Measurements from ENCODE around the gene SPATA13.
A peak's percentile ranks its signal among the peaks of the same experiment; 100 is the strongest.

Gene SPATA13

DNA sequence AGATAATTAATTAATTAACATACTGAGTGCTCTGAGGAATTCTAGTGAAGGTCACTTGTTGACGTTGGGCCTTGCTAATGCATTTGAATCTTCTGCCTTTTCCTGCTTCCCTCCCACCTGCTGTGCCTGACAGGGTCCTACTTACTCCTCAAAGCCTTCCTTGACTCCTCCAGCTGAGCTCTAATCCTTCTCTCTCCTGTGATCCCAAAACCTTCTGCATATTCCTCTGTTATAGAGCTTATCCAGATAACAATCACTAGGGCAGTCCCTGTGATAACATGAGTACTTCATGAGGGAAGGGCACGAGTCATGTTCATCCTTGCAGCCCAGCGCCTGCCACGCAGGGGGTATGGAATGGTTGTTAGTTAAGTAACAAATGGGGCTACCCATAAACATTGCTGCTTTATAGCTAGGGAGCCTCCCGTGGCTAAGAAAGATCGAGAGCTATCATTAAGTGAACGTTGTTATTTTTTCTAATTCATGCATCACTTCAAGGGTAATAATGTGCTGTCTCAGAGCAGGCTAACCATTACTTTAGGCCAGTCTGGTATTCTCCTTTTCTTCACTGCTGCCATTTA, 19.1 kb upstream of the SPATA13 start:
- no peak for DNase-seq (ENCODE audit: low spot score)

DNA sequence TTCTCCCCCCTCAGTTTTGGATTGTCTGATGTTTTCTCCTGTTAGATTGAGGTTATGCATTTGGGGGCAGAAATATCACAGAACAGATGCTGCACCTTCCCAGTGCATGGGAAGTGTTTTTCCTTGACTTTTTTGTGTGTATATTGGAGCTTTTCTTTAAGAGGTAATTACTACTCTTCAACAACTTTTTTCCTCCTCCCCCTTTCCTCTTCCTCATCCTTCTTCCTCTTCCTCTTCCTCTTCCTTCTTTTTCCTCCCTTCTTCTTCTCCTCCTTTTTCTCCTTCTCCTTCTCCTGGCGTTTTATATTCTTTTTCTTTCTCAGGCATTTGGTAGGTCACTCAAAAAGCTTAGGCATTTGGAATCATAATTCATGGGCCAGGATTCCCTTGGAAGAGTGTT, 18.1 kb upstream of the SPATA13 start:
- DNase-seq (ENCODE audit: low spot score): no peak

DNA sequence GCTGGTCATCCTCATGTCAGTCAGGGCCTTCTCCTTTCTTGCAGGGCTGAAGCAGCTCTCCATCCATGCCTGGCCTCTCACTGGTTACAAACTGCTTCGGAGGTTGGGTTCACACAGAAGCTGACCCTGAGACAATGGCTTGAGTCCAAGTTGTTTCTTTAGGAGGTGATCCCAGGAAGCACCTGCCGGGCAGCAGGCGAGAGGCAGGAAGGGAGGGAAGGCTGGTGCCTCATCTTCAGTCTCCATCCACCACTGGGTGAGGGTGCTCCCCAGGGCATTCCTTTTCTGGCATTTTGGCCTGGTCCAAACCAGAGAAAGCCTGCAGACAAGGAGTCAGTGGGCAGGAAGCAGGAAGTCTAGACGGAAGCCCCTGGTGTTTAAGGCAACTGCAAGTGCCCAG, 17.6 kb upstream of the SPATA13 start:
- DNase-seq (ENCODE audit: low spot score): no peak

DNA sequence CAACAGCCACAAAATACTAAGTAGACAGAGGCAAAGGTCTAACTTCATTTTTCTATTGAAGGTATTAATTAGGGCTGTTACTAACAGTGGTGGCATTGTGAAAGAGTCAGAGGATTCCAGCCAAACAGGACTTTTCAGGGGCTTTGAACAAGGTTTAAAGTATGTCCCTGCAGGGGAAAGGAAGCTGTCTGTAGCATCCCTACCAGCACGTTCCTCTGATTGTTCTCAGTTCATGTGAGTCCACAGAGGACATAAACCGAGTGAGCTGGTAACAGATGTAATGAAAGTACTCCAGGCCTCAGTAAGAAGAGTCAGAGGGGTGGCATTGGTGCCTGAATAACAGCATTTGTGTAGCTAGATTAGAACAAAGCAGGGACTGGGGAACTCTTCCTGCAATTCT, 15.3 kb upstream of the SPATA13 start:
- no peak for DNase-seq (ENCODE audit: low spot score)

DNA sequence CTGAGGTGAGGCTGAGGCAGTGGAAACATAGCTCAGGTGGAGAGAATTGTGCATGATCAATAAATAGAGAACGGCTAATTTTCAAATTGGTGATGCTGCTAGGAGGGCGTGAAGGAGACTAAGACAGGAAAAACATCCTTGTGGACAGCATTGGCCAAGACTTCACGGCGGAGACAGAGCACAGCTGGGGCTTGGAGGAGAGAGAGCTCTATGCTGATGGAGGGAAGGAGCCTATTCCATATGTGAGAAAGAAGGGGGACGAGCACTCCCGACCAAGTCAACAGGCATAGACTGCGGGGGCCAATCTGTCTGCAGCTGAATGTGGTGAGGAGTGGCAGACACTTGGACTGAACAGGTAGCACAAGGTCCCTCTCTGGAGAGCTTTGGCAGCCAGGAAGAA, 14.8 kb upstream of the SPATA13 start:
- no peak for DNase-seq (ENCODE audit: low spot score)

DNA sequence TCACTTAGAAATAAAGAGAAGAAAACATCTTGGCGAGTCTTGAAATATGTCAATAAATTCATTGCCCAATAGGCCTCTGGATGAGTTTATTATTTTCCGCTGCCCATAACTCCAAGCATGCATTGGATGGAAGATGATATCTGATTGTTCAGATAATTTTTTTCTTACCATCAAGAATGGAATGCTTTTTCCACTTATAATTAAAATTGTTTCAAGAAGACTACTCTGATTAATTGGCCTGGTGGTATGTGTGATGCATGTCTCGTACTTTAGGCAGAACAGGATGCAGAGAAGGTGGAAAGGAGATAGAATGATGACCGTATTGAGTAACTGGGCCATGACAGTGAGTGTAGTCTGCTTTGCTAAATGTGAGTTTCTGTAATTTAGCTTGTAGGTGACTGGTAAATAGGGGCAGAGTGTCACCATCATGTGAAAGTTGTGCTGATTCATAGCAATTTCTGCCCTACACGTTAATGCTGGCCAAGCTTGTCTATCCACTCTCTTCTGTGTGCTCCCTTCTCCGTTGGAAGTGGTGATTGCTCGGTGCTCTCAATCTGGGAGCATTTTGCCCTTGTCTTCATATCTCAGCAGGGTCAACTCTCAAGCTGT, 13.5 kb upstream of the SPATA13 start:
- DNase-seq (ENCODE audit: low spot score): peak; percentile 52

DNA sequence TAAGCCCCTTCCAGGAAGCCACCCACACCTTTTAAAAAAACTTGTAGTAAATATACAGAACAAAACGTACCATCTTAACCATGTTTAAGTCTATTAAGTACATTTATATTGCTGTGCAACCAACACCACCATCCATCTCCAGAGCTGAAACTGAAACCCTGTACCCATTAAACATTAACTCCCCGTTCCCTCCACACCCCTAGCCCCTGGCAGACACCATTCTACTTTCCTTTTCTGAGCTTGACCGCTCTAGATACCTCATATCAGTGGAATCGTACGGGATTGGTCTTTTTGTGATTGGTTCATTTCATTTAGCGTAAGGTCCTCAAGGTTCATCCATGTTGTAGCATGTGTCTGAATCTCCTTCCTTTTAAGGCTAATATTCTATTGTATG, 13.0 kb upstream of the SPATA13 start:
- DNase-seq (ENCODE audit: low spot score): peak; percentile 69

DNA sequence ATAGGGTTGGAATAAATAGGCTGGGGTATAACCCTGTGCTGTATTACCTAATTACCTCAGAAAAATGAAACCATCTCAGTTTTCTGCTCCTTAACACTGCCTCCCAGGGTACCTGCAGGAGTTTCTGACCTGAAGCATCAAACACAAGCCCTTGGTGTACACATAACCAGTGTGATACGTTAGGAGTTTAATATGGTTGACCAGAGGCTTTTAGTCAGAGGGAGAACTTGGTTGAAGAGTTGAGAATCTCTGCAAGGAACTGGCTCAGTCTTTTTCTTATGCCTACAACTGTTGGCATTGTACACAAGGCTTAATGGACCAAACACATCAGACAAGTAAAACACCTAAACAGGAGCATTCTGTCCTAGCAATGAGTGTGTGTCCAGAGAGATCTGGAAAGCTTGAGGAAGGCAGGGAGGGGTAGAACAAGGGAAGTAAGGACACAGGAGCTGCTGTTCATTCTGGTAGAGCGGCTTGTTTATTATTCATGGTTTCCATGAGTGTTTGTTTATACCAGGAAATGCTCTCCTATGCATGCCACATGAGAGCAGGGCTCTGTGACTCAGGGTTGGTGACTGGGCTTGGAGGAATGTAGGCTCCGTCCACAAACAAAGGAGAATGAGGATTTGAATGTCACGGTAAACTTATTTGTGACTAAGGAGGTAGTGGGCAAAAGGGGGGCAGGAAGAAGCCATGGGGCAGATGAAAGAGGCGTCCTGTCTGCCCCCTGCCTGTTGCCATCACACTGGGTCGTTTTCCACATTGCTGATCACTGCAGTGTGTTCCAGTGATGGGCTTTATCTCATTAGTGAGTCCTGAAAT, 11.9 kb upstream of the SPATA13 start:
- peak; percentile 99 for DNase-seq (ENCODE audit: low spot score)

DNA sequence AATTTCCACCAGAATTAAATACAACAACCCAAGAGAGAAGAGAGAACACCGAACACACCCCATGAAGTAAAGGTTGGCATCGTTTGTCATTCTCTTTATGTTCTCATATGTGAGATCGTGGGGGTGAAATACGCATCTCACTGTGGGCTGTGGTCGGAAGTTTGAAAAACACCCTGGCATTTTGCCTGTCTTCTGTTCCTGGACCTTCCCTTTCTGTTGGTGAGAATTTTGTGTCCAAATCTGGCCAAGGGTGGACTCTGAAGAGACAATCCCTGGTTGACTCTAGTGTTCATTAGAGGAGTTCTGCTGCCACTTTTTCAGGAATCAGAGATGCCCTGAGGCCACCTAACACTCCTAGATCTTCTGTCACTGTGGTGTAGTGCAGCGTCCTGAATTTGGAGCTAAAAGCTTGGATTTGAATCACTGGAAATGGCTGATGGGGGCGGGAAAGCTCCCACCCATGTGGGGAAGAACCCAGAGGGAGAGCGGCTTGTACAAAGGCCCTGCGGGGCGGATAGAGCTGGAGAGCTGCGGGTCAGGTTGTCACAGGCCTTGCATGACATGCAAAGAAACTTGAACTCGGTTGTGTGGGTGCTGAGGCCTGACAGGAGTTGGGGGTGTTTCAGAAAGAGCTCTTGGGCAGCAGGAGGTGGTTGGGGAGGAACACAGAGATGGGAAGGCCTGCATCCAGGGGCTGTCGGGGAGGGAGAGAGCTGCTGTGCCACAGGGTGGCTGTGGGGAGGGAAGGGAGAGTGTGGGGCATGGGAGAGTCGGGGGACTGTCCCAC, 11.1 kb upstream of the SPATA13 start:
- no peak for DNase-seq (ENCODE audit: low spot score)

DNA sequence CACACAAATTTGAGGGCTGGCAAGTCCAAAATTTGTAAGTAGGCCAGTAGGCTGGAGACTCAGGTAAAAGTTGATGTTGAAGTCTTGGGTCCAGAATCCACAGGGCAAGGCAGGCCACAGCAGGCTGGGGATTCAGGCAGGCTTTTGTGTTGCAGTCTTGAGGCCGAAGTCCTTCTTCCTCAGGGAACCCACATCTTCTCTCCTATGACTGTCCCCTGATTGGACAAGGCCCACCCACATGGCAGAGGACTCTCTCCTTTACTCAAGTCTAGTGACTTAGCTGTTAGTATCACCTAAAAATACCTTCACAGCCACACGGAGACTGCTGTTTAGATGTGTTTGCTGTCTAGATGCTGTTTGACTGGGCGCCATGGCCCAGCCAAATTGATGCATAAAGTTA, 9.9 kb upstream of the SPATA13 start:
- DNase-seq (ENCODE audit: low spot score): no peak

DNA sequence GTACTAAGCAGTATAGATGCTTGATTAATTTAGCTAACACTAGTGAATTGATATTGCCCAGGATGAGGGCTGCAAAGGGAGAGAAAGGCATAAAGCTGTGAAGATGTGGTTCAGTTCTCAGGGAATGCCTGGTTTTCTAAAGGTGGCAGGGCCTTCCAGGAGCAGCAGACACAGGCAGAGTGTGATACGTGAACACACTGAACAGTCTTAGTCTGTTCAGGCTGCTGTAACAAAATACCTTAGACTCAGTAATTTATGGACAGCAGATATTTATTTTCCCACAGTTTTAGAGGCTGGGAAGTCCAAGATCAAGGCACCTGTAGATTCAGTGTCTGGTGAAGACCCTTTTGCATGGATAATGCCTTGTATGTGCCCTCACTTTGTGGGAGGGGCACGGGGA, 8.7 kb upstream of the SPATA13 start:
- DNase-seq (ENCODE audit: low spot score): no peak

DNA sequence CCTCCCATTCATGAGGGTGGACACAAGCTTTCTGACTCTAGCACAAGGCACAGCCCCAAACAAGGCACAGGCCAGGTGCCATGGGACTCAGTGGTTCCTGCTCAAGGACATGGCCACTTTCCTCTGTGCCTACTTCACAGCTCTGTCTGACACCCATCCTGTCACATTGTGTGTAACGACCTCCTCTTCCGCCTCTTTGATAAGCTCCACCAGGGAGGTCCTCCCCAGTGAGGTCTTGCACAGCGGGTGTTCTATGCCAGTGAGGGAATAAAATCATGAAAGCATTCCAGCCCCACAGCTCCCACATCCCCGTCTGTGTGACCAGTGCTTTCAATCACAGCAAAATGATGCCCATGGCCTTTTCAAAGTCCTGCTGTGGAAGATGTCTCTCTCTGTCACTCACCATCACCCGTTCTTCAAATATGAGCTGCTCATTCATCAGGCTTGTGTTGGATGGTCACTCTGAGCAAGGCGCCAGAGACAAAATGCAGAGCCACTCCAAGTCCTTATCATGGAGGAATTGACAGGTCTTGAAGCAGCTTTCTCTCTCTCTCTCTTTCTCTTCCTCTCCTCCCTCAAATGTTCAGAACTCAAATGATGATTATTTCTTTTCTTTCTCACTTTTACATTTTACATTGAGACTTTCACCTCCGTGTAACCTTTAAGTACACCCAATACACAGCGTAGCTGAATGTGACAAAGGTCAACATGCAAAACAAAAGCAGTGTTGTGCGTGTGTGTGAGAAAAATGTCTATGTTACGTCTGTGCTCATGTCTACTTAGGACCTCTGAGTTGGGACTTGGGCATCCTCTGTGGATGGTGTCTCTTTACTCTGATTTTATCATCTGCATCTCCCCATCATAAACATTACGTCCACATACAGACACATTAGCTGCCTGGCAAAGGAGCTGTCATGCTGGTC, 8.0 kb upstream of the SPATA13 start:
- no peak for DNase-seq (ENCODE audit: low spot score)

DNA sequence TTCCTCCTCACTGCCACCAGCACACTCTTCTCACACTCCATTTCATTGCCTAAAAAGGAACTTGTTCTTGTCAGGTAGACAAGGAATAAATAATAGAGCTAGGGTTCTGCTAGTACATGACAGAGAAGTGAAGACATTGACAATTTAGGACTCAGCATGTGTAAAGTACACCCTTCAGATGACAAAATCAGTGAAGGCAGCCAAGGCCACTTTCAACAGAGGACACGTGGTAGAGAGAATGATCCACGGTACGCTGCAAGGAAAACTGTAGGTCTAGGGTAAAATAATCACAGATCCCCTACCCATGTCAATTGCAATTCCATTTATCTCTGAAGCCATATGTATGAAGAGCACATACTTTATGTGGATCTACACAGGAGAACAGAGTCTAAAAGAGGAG, 7.2 kb upstream of the SPATA13 start:
- no peak for DNase-seq (ENCODE audit: low spot score)

DNA sequence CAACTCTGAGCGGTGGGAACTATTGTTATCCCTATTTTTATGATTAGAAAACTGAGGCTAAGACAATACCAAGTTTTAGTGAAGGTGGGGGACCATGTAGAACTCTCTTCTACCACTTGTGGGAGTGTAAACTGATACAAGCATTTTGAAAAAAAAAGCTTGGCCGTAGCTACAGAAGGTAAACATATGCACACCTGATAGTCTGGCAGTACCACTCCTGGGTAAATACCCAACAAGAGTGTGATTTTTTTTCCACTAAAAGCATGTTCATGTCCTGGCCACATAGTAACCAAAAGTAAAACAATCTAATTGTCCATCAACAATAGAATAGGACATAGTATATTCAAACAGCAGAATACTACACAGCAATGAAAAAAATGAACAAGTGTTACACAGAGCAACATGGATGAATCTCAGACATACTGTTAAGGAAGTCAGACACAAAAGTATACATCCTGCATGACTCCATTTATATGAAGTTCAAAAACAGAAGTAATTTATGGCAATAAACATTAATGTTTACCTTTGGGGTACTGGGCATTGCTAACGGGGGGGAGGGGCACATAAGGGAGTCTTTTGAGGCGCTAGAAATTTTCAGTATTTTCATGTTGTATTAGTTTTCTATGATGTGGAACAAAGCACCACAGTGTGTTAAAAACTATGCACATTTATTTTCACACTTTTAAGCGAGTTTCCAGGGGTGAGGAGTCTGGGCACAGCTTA, 6.4 kb upstream of the SPATA13 start:
- no peak for DNase-seq (ENCODE audit: low spot score)

DNA sequence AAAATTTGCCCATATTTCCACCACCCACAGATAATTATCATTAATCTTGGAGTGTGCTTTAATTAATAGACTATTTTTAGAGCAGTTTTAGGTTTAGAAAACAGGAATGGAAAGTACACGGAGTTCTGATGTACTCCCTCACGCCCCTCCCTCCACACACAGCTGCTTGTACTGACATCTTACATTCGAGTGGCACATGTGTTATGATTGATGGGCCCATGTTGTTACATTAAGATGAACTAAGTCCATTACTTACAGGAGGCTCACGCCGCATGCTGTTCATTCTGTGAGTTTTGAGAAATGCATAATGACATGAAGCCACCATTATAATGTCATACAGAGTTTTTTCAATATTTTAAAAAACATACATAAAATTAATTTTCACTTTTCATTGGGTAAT, 1.2 kb upstream of the SPATA13 start:
- no peak for DNase-seq (ENCODE audit: low spot score)

DNA sequence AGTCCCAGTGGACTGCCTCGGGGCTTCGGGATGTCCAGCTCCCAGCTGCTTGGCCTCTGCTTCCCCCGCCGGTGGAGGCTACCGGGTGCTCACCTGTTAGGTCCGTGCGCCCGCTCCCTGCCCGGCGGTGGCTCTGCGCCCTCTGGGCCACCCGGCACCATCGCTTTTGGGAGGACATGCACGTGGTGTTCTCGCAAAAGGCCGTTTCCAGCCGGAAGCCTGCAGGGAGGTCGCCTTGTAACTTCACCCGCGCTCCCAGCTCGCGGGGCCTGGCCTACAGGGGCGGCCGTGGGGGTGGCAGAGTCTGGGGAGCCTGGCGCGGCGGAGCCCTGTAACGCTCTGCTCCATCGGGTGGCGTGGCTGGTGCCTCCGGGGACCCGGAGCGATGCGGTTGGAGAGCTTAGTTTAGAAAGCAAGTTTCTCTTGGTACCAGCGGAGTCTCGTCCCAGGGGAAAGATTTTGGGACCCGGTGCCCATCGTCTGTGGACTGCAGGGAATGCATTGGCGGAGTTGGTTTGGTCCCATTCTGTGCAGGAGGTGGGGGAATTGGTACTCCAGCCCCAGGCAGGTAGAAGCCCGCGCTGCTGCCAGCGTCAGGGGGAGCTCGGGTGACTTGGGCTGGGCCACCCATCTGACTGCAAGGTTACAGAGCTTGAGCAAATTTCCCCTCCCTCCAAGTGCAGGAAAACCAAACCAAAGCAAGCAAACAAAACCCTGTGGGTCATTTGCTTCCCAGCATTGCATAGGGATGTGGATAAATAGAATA, 673 bp downstream of the SPATA13 start:
- DNase-seq (ENCODE audit: low spot score): peak; percentile 28

DNA sequence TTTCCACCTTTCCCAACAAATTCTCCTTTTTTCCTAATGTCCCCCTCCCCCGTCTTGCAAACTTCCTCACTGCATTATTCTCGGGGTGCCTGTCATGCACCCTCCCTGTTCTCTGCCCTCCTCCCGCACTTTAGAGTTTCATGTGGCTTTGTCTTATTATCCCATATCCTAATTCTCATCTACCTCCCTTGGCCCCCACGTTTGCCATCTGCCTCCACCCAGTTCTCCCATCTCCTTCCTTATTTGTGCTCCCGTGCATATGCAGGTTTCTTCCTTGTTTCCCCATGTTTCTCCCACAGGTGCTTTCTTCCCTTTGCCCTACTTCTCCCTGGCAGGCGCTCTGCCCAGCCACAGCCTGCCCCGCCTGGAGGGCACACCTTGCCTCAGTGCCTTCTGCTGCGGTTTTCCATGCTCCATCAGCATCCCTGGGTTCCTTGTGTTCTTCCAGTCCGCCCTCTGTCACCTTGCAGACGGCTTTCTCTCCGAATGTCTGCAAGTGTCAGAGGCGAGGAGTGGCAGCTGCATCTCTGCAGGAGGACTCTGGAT, 1.5 kb downstream of the SPATA13 start:
- DNase-seq (ENCODE audit: low spot score): peak; percentile 48

DNA sequence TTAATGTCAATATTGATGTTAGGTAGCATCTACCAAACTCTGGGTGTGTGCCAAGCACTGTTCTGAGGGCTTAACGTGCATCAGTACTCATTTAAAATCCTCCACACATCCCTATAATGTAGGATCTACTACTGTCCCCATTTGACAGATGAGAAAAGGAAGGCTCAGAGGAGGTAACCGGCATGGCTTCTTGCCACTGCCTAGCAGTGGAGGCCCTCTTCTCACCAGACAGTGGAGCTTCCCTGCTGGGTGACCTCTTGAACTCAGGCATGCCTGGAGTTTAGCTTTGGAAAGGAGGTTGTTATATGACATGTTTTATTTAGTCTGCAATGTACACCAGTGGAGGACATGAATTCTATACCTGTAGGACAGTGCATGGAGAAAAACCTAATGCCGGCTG, 2.1 kb downstream of the SPATA13 start:
- DNase-seq (ENCODE audit: low spot score): no peak

DNA sequence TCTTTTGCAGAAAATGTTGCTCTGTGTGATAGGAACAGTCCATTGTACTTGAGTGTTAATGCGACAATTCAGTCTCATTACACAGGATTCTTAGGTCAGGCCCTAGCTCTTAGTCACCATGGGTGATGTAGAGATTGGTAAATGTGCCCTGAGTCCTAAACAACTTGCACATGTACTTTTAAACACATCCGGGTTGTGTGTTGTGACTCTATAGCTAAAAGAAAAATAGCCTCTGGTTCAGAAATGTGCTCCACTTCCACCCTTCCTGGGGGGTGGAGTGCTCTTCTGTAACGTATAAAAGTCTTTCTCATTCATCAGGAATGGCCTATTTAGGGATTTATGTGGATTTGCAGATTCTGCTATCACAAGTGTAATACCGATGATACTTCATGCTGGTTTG, 5.2 kb downstream of the SPATA13 start:
- peak; percentile 29 for DNase-seq (ENCODE audit: low spot score)

DNA sequence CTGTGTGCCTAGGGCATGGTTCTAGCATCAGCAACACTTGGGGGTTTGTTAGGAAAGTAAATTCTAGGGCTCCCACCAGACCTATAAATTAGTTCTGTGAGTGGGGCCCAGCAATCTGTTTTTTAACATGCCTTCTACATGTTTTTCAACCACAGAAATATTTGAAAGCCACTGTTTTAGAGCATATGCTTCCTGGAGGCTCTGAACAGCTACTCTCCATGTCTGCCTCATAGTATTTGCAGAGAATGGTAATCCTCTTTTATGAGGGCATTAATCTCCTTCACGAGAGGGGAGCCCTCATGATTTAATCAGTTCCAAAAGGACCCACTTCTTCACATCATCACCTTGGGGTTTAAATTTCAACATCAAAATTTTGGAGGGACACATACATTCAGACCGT, 6.0 kb downstream of the SPATA13 start:
- DNase-seq (ENCODE audit: low spot score): no peak
